ENCODE results near the gene LDHD. TPM values are rescaled to one million over a fixed set of nuclear protein-coding genes. Genes with fewer than 3 reads are reported as not detected.

The LDHD gene
- total RNA-seq, 1 donor, result 0.18 TPM

GRCh38 chr16:75127713-75128415 is 11.3 kb upstream of the LDHD start:
- DNase-seq (ENCODE audit: low read depth), result no peak
- TF ChIP-seq CTCF (IDR thresholded peaks at IDR 0.05; ENCODE audit: insufficient read depth, low read length), result no peak
- no peak overlapping the region for H3K4me3 ChIP-seq (ENCODE audit: low read depth, low read length)

DNA sequence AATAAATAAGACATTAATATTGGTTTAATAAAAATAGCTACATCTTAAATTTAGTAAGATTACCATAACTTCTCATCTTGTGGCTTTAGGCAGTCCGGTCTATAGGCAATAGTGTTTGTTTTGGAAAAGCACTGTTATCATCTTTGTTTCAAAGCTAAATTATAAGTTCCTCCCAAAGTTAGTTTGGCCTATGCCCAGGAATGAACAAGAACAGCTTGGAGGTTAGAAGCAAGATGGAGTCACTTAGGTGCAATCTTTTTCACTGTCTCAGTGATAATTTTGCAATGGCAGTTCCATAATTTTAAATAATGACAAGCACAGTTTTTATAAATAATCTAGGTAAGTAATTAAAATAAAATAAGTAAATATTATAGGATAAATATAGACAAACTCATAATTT is 6.0 kb upstream of the LDHD start:
- no peak for TF ChIP-seq CTCF (IDR thresholded peaks at IDR 0.05; ENCODE audit: insufficient read depth, low read length)
- no peak for DNase-seq (ENCODE audit: low read depth)
- no peak overlapping the region for H3K4me3 ChIP-seq (ENCODE audit: low read depth, low read length)

- TF ChIP-seq CTCF (IDR thresholded peaks at IDR 0.05; ENCODE audit: insufficient read depth, low read length), result no peak
- no peak for DNase-seq (ENCODE audit: low read depth)
- H3K4me3 ChIP-seq (ENCODE audit: low read depth, low read length), result no peak overlapping the region
Measured at GRCh38 chr16:75121949-75122568, 5.5 kb upstream of the LDHD start.

DNA sequence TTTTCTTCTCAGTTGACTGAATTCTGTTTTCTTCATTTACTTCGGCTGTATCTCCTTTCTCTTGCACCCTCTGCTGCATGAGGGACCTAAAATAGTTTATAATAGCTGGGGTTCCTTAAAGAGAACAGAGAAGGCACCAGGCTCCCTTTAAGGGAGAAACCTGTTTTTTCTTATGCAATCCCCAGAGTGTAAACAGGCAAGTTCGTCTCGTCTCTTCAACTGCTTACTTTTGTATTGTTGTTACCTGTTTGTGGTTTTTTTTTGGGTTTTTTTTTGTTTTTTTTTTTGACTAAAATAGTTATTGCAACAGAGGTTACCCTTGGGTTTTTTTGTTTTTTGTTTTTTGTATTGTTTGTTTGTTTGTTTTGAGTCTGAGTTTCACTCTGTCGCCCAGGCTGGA is 3.7 kb upstream of the LDHD start:
- TF ChIP-seq CTCF (IDR thresholded peaks at IDR 0.05; ENCODE audit: insufficient read depth, low read length), result no peak
- H3K4me3 ChIP-seq (ENCODE audit: low read depth, low read length), result no peak overlapping the region
- DNase-seq (ENCODE audit: low read depth), result no peak

GRCh38 chr16:75118943-75119539 is 2.5 kb upstream of the LDHD start:
- no peak overlapping the region for H3K4me3 ChIP-seq (ENCODE audit: low read depth, low read length)
- no peak for DNase-seq (ENCODE audit: low read depth)
- TF ChIP-seq CTCF (IDR thresholded peaks at IDR 0.05; ENCODE audit: insufficient read depth, low read length), result no peak

DNA sequence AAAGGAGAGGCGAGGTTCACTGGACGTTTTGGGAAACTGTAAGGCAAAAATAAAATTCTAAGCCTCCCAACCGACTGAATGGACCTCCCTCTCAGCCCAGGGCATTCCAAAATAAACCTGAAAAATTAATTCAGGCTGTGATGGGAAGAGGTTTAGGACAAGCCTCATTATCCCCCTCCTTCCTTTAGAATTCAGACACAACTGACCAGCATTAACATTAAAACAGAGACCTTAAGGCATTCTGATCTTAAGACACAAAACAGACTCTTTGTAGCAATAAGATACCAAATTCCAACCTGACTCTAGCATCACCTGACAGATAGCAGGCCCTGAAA is 298 bp upstream of the LDHD start:
- H3K4me3 ChIP-seq (ENCODE audit: low read depth, low read length), result no peak overlapping the region
- no peak for DNase-seq (ENCODE audit: low read depth)
- TF ChIP-seq CTCF (IDR thresholded peaks at IDR 0.05; ENCODE audit: insufficient read depth, low read length), result no peak

Measured in fibroblast of the aortic adventitia (primary cell).